Stimulated activated CD8-positive, alpha-beta memory T cell treated with anti-CD3 and anti-CD28 coated beads, Interleukin-12 subunit alpha, Interleukin-12 subunit beta, amount 100 ng/mL, for 24 hours (primary cell): ENCODE results near the gene ALB.
"Not testable (repeated sequence)": the region's sequence is repeated elsewhere in the genome, so short reads cannot be mapped to it uniquely, and the experiment has no call there.

Source experiments
- DNase-seq: peaks from one replicate; pipeline ENCODE4 v3.0.0-alpha.2; 2020; ENCODE audit errors: extremely low read depth

Gene ALB

DNA sequence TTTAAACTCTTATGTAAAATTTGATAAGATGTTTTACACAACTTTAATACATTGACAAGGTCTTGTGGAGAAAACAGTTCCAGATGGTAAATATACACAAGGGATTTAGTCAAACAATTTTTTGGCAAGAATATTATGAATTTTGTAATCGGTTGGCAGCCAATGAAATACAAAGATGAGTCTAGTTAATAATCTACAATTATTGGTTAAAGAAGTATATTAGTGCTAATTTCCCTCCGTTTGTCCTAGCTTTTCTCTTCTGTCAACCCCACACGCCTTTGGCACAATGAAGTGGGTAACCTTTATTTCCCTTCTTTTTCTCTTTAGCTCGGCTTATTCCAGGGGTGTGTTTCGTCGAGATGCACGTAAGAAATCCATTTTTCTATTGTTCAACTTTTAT lies at the start of gene ALB:
Gene ALB (plus strand): TSS at position 246 of the 400 bp plus-strand sequence. CDS start 41 bp downstream, at position 287.
- no peak for DNase-seq

DNA sequence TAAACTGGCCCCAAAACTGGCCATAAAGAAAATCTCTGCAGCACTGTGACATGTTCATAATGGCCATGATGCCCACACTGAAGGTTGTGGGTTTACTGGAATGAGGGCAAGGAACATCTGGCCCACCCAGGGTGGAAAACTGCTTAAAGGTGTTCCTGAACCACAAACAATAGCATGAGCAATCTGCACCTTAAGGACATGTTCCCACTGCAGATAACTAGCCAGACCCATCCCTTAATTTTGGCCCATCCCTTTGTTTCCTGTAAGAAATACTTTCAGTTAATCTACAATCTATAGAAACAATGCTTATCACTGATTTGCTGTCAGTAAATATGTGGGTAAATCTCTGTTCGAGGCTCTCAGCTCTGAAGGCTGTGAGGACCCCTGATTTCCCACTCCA lies 46.9 kb upstream of the ALB start:
- not testable (repeated sequence) for DNase-seq

- DNase-seq, result not testable (repeated sequence)
Measured at GRCh38 chr4:73369506-73370199, 34.4 kb upstream of the ALB start.

- no peak for DNase-seq
Measured at GRCh38 chr4:73375328-73375741, 28.8 kb upstream of the ALB start.

GRCh38 chr4:73376251-73376650 lies 27.8 kb upstream of the ALB start:
- no peak for DNase-seq

- no peak for DNase-seq
Measured at GRCh38 chr4:73376976-73377375, 27.1 kb upstream of the ALB start.

- no peak for DNase-seq
Measured at GRCh38 chr4:73378887-73379286, 25.2 kb upstream of the ALB start.

DNA sequence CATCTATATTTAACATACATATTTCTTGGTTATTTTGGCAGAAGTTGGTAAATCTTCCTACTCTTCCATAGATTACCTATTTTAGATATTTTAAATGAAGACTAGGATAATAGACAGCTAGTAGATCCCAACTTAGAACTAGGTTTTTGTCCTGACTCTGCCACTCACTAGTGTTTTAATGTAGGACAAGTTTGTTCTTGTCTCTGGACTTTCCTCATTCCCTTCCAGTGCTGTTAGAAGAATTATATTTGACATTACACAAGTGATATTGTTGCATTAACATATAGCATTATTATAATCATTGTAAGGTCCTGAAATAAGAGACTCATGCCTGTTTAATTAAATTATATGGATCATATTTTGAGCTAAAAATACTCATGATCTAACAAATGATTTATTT lies 24.1 kb upstream of the ALB start:
- no peak for DNase-seq

DNA sequence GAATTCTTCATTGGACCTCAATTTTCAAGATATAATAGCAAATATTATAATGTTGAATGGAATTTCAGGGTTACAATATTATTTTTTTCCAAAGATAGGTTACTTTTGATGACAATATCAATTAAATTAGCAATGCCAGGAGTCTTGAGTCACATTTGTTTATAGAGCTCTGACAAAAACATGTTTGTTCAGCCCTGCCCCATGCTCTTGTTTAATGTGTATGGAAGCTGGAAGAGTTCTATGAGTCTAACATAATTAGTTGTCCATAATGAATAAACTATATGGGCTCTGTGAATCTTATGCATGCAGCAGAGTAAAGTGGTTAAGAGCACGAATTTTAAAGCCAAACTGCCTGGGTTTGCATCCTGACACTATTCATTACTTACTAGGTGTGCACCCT lies 22.9 kb upstream of the ALB start:
- no peak for DNase-seq

DNA sequence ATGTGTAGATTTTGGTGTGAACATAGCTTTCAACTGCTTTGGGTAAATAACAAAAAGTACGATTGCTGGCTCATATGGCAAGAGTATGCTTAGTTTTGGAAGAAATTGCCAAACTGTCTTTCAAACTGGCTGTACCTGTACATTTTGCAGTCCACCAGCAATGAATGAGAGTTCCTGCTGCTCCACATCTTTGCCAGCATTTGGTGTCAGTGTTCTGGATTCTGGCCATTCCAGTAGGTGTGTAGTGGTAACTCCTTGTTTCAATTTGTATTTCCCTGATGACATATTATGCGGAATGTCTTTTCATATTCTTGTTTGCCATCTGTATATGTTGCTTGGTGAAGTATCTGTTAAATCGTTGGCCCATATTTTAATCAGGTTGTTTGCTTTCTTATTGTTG lies 20.6 kb upstream of the ALB start:
- DNase-seq, result no peak

DNA sequence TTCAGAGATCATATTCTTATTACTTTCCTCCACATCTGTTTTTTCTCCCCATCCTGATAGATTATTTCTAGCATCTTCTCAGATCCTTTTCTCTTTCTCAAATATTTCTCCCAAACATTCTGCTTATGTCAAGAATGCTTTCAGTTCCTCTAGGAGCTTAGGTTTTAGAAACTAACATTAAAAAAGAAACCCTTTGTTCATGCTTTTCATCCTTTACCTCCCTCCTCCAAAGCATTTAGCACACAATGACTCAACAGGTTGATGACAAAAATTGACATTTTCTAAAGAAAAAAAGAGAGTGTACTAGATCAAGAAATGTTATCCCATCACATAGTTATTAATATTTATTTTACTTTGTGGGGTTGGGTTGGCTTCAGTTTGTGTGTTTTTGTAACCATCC lies 16.5 kb upstream of the ALB start:
- no peak for DNase-seq

- no peak for DNase-seq
Measured at GRCh38 chr4:73388887-73389286, 15.2 kb upstream of the ALB start.

DNA sequence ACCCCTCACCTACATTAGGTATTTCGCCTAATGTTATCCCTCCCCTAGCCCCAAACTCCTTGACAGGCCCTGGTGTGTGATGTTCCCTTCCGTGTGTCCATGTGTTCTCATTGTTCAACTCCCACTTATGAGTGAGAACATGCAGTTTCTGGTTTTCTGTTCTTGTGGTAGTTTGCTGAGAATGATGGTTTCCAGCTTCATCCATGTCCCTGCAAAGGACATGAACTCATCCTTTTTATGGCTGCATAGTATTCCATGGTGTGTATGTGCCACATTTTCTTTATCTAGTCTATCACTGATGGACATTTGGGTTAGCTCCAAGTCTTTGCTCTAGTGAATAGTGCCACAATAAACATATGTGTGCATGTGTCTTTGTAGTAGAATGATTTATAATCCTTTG lies 14.4 kb upstream of the ALB start:
- not testable (repeated sequence) for DNase-seq

DNA sequence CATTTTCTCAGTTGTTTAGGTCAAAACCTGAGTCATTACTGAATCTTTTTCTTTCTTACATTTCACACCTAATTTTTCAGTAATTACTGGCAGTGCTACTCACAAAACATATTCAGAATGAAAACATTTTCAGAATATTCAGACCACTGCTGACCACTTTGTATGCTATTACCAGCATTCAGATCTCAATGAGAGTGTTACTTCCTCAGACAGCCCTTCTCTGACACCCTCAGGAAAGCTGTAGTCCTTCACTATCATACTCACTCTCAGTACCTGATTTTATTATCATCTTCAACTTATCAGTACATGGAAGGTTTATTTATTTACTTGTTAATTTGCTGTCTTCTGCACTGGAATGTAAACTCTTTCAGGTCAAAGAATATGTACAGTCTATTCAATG lies 12.3 kb upstream of the ALB start:
- no peak for DNase-seq

- no peak for DNase-seq
Measured at GRCh38 chr4:73392936-73393335, 11.2 kb upstream of the ALB start.

DNA sequence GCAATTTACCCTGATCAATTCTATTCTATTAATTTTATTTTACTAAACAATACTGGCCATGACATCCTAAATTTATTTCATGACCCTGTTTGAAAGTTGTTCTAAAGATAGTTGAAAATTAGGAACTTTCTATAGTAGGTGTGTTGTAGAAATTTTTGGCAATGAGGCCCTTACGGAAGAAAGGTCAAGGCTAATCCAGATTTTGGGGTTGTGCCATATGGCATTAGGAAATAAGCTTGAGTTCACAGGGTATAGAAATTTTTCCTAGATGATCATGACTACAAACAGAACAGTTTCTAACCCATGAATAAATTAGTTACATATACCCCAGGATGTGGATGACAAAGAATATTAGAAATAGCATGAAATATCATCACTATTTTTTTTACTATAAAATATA lies 7.8 kb upstream of the ALB start:
- no peak for DNase-seq

GRCh38 chr4:73396993-73397972 lies 6.8 kb upstream of the ALB start:
- no peak for DNase-seq

GRCh38 chr4:73401412-73401811 lies 2.7 kb upstream of the ALB start:
- no peak for DNase-seq

- no peak for DNase-seq
Measured at GRCh38 chr4:73404457-73404856, 370 bp downstream of the ALB start.

GRCh38 chr4:73405138-73405537 lies 1.1 kb downstream of the ALB start:
- DNase-seq, result no peak

- DNase-seq, result no peak
Measured at GRCh38 chr4:73406548-73406875, 2.4 kb downstream of the ALB start.

GRCh38 chr4:73407227-73407673 lies 3.2 kb downstream of the ALB start:
- no peak for DNase-seq
